ENCODE measurements around the gene ALPP.
"Not testable (repeated sequence)": the region's sequence is repeated elsewhere in the genome, so short reads cannot be mapped to it uniquely, and the experiment has no call there.

Gene ALPP

GRCh38 chr2:232378735-232379151 lies at the start of gene ALPP:
ALPP (plus strand) TSS chr2:232378751; CDS start chr2:232378803, 52 bp downstream.
- H3K27ac ChIP-seq (ENCODE audit: extremely low read depth, low read depth, low read length); POLR2A ChIA-PET; H3K4me3 ChIP-seq (ENCODE audit: low read depth, low read length); H3K4me1 ChIP-seq (ENCODE audit: control insufficient read depth, insufficient read depth, low read length); H3K9me3 ChIP-seq (ENCODE audit: control insufficient read depth, insufficient read depth, low read depth, low read length); H3K36me3 ChIP-seq (ENCODE audit: control insufficient read depth in 2 of 2, insufficient read depth in 1 of 2, low read length in 2 of 2): not testable (repeated sequence)
- CTCF ChIA-PET, result interaction anchor here (1.2 kb wide), 1 partner anchor 12 kb away, joined by 3 read pairs; no protein-coding TSS in a partner anchor

- H3K4me3 ChIP-seq (ENCODE audit: low read depth, low read length), result no peak overlapping the region
- no peaks in the 10 kb centered on the region for H3K9me3 ChIP-seq (ENCODE audit: control insufficient read depth, insufficient read depth, low read depth, low read length)
- POLR2A ChIA-PET, result no interaction called here
- no peak overlapping the region for H3K27ac ChIP-seq (ENCODE audit: extremely low read depth, low read depth, low read length)
- no peaks in the 10 kb centered on the region for H3K36me3 ChIP-seq (ENCODE audit: control insufficient read depth in 2 of 2, insufficient read depth in 1 of 2, low read length in 2 of 2)
- no peaks in the 10 kb centered on the region for H3K4me1 ChIP-seq (ENCODE audit: control insufficient read depth, insufficient read depth, low read length)
- CTCF ChIA-PET, result interaction anchor here (0.8 kb wide), 1 partner anchor 405 kb away, joined by 4 read pairs; no protein-coding TSS in a partner anchor
- no peak for TF ChIP-seq ZNF223 (tag by site-specific recombination; IDR thresholded peaks at IDR 0.05)
- no peak for TF ChIP-seq ZNF354C (tag by site-specific recombination; IDR thresholded peaks at IDR 0.05; ENCODE audit: borderline replicate concordance, low read depth)
- no peak for TF ChIP-seq ZNF571 (tag by site-specific recombination; IDR thresholded peaks at IDR 0.05)
- no peak for TF ChIP-seq ZNF433 (tag by site-specific recombination; IDR thresholded peaks at IDR 0.05; ENCODE audit: low read depth)
- no peak for TF ChIP-seq HOXC10 (CRISPR knock-in tag; IDR thresholded peaks at IDR 0.05)
- TF ChIP-seq ZNF175 (tag by site-specific recombination; IDR thresholded peaks at IDR 0.05), result no peak
- TF ChIP-seq, protein P1, sequence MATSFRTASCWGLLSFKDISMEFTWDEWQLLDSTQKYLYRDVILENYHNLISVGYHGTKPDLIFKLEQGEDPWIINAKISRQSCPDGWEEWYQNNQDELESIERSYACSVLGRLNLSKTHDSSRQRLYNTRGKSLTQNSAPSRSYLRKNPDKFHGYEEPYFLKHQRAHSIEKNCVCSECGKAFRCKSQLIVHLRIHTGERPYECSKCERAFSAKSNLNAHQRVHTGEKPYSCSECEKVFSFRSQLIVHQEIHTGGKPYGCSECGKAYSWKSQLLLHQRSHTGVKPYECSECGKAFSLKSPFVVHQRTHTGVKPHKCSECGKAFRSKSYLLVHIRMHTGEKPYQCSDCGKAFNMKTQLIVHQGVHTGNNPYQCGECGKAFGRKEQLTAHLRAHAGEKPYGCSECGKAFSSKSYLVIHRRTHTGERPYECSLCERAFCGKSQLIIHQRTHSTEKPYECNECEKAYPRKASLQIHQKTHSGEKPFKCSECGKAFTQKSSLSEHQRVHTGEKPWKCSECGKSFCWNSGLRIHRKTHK (tag by site-specific recombination; IDR thresholded peaks at IDR 0.05), result no peak
- no peak for TF ChIP-seq RBAK (tag by site-specific recombination; IDR thresholded peaks at IDR 0.05)
- TF ChIP-seq ZNF48 (tag by site-specific recombination; IDR thresholded peaks at IDR 0.05), result no peak
- no peak for TF ChIP-seq ZNF629 (tag by site-specific recombination; IDR thresholded peaks at IDR 0.05)
- no peak for TF ChIP-seq ZNF510 (tag by site-specific recombination; IDR thresholded peaks at IDR 0.05; ENCODE audit: insufficient replicate concordance)
- TF ChIP-seq ZNF521 (tag by site-specific recombination; IDR thresholded peaks at IDR 0.05), result no peak
- TF ChIP-seq ZNF266 (tag by site-specific recombination; IDR thresholded peaks at IDR 0.05; ENCODE audit: low read depth), result no peak
- TF ChIP-seq ZNF184 (tag by site-specific recombination; IDR thresholded peaks at IDR 0.05), result no peak
- no peak for TF ChIP-seq CTCF (tag by site-specific recombination; IDR thresholded peaks at IDR 0.05)
These were observed 48.9 kb upstream of the ALPP start for GRCh38 chr2:232329716-232330067.

DNA sequence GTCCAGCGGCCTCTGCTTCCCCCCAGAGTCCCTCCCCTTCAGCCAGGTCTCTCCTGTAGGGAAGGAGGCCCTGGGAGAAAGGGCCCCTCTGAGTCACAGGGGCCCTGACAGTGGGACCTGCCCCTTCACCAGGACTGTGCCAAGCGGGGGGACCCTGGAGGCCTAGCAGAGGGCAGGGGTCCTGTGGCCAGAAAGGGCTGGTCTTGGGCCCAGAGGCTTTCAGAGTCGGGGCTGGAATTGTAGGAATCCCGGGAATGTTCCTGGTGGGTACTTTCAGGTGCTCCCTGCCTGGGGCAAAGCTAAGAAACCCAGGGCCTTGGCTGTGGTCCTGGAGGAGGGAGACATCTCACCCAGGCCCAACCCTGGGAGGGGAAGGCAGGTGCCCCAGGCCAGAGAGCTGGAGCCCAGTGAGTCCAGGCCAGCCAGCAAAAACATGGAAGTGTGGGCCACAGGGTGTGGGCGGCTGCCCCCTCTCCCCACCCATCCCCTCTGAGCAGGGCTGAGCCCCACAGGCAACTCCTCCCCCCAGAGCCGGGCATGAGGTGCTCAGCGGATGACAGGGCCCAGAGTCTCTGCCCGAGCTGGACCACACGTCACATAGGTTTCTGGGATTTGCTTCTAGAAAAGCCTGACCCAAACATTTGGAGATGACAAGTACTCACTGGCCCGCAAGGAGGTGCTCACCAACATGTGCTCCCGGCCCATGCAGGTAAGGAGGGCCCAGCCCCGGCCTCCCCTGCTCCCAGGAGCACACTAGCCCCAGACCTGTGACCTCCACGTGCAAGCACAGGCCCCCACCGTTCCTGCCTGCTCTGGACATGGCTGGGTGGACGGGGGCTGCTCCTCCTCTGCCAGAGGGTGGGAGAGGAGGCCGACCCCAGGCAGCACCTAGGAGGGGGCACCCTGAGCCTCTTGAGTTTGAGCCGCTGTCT lies 48.2 kb upstream of the ALPP start:
- no peak overlapping the region for H3K4me3 ChIP-seq (ENCODE audit: low read depth, low read length)
- H3K27ac ChIP-seq (ENCODE audit: extremely low read depth, low read depth, low read length), result no peak overlapping the region
- POLR2A ChIA-PET, result no interaction called here
- no peaks in the 10 kb centered on the region for H3K9me3 ChIP-seq (ENCODE audit: control insufficient read depth, insufficient read depth, low read depth, low read length)
- no peaks in the 10 kb centered on the region for H3K36me3 ChIP-seq (ENCODE audit: control insufficient read depth in 2 of 2, insufficient read depth in 1 of 2, low read length in 2 of 2)
- CTCF ChIA-PET, result no interaction called here
- H3K4me1 ChIP-seq (ENCODE audit: control insufficient read depth, insufficient read depth, low read length), result no peaks in the 10 kb centered on the region
- no peak for TF ChIP-seq PBX3 (CRISPR knock-in tag; IDR thresholded peaks at IDR 0.05)
- TF ChIP-seq, protein P2, sequence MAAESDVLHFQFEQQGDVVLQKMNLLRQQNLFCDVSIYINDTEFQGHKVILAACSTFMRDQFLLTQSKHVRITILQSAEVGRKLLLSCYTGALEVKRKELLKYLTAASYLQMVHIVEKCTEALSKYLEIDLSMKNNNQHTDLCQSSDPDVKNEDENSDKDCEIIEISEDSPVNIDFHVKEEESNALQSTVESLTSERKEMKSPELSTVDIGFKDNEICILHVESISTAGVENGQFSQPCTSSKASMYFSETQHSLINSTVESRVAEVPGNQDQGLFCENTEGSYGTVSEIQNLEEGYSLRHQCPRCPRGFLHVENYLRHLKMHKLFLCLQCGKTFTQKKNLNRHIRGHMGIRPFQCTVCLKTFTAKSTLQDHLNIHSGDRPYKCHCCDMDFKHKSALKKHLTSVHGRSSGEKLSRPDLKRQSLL (tag by site-specific recombination; IDR thresholded peaks at IDR 0.05), result no peak
- TF ChIP-seq ZNF548 (tag by site-specific recombination; IDR thresholded peaks at IDR 0.05), result no peak
- no peak for TF ChIP-seq PATZ1 (tag by site-specific recombination; IDR thresholded peaks at IDR 0.05)
- TF ChIP-seq, protein P3, sequence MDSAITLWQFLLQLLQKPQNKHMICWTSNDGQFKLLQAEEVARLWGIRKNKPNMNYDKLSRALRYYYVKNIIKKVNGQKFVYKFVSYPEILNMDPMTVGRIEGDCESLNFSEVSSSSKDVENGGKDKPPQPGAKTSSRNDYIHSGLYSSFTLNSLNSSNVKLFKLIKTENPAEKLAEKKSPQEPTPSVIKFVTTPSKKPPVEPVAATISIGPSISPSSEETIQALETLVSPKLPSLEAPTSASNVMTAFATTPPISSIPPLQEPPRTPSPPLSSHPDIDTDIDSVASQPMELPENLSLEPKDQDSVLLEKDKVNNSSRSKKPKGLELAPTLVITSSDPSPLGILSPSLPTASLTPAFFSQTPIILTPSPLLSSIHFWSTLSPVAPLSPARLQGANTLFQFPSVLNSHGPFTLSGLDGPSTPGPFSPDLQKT (IDR thresholded peaks at IDR 0.05; ENCODE audit: borderline replicate concordance, low read depth, low read length), result no peak
- TF ChIP-seq ZNF211 (tag by site-specific recombination; IDR thresholded peaks at IDR 0.05; ENCODE audit: low read depth), result no peak

Measured in HEK293 (cell line).